Testis (tissue), 2 donors: Measurements from ENCODE around the gene ANXA2.

ENCODE experiments used
- CTCF ChIP-seq, 3 experiments: fragments of 450-650 bp in 2 of 3; fragments of 200-600 bp in 1 of 3; sonication (generic) in 1 of 3; IDR thresholded peaks; one replicate each; pipeline ENCODE4 v1.5.1; 2016 to 2019; ENCODE audit warnings: antibody characterized with exemption in 3 of 3, mild to moderate bottlenecking in 2 of 3, moderate library complexity in 1 of 3
- POLR2A ChIP-seq: fragments of 450-650 bp; IDR thresholded peaks from one replicate; pipeline ENCODE4 v1.6.1; 2017; ENCODE audit warnings: antibody characterized with exemption, mild to moderate bottlenecking, moderate library complexity

- TF ChIP-seq CTCF (IDR thresholded peaks at IDR 0.05), result no peak
- TF ChIP-seq POLR2A, result no peak
These were observed 51.7 kb downstream of the ANXA2 start for GRCh38 chr15:60346077-60346476.
